GM06990 (cell line): ENCODE results near the gene SNAP25.

Experiments
- DNase-seq: peaks from one replicate; pipeline ENCODE4 v3.0.0-alpha.2; 2011; ENCODE audit not compliant: insufficient read length; ENCODE audit errors: extremely low read depth
- H3K27me3 ChIP-seq: replicated peaks from 2 replicates; pipeline ENCODE4 v1.6.0; 2011; ENCODE audit warnings: low read length; ENCODE audit not compliant: control insufficient read depth, insufficient read depth
- H3K36me3 ChIP-seq: 2 replicates; pipeline ENCODE4 v1.5.1; 2011; ENCODE audit warnings: low read length; ENCODE audit not compliant: control insufficient read depth, insufficient read depth
- H3K4me3 ChIP-seq: replicated peaks from 2 replicates; pipeline ENCODE4 v1.5.1; 2011; ENCODE audit warnings: low read depth, mild to moderate bottlenecking, control low read depth, low read length
- TF ChIP-seq, protein P1 (sequence below): IDR thresholded peaks from 2 replicates; pipeline ENCODE4 v1.5.1; 2011; ENCODE audit warnings: low read length, control low read depth, mild to moderate bottlenecking, inconsistent platforms; ENCODE audit not compliant: insufficient read depth, poor library complexity, severe bottlenecking

SNAP25 gene

DNA sequence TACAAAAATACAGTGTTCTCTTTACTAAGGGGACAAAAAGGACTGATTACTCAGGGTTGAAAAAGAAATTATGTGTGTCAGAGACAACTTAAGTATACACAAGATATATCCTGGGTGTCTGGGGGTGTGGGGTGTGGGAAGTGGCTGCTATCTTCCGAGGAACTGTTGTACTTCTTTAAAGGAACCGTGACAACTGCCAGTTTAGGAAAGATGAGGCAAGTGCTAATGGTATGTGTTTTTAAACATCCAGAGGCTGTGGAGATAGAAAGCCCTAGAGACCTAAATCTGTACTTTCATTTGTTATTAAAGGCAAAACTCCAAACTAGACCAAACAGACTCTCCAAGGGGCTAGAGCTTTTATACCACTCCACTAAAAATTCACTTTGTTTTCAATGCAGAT lies 95.6 kb downstream of the SNAP25 start:
- H3K27me3 ChIP-seq, result no peaks in the 10 kb centered on the region
- TF ChIP-seq, protein P1, sequence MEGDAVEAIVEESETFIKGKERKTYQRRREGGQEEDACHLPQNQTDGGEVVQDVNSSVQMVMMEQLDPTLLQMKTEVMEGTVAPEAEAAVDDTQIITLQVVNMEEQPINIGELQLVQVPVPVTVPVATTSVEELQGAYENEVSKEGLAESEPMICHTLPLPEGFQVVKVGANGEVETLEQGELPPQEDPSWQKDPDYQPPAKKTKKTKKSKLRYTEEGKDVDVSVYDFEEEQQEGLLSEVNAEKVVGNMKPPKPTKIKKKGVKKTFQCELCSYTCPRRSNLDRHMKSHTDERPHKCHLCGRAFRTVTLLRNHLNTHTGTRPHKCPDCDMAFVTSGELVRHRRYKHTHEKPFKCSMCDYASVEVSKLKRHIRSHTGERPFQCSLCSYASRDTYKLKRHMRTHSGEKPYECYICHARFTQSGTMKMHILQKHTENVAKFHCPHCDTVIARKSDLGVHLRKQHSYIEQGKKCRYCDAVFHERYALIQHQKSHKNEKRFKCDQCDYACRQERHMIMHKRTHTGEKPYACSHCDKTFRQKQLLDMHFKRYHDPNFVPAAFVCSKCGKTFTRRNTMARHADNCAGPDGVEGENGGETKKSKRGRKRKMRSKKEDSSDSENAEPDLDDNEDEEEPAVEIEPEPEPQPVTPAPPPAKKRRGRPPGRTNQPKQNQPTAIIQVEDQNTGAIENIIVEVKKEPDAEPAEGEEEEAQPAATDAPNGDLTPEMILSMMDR, result no peak
- H3K36me3 ChIP-seq, result no peaks in the 10 kb centered on the region
- H3K4me3 ChIP-seq, result no peak overlapping the region
- no peak for DNase-seq

DNA sequence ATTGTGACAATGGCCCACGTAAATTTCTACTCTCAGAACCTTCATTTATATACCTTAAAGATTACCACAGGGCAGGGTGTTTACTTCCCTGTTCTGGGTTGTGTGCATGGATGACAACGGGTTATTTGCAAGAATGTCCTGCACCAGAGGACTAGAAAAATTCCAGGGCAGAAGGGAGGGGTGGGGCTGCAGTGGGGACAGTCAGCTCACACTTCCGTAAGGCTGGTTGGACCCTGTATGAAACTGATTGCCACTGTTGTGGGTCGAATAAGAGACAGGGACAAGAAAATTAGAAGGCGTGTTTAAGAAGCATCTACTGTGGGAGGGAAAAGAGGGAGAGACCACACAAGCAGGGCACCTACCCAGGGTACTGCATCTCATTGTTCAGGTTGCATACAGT lies 96.5 kb downstream of the SNAP25 start:
- no peaks in the 10 kb centered on the region for H3K36me3 ChIP-seq
- TF ChIP-seq, protein P1, result no peak
- H3K27me3 ChIP-seq, result no peaks in the 10 kb centered on the region
- H3K4me3 ChIP-seq, result no peak overlapping the region
- no peak for DNase-seq

DNA sequence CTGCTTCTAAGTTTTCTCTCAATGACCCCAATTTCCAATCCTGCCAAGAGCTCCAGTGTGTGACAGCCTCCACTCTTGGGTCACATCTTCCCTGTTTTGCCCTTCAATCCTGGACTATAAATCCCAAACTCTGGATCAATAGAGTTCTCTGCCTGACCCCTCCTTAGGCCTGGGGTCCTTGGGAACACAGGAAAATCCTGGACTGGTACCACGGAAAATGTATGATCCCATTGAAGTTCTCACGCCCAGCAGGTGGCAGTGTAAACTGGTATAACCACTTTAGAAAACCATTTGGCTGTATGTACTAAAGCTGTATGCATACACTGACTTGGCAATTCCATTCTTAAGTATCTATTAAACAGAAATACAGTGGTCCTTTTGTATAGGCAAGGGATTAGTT lies 98.0 kb downstream of the SNAP25 start:
- Histone ChIP-seq H3K27me3 (no peaks in the 10 kb centered on the region), H3K4me3 (no peak overlapping the region), H3K36me3 (no peaks in the 10 kb centered on the region)
- DNase-seq, result no peak
- TF ChIP-seq, protein P1, result peak; percentile 37

DNA sequence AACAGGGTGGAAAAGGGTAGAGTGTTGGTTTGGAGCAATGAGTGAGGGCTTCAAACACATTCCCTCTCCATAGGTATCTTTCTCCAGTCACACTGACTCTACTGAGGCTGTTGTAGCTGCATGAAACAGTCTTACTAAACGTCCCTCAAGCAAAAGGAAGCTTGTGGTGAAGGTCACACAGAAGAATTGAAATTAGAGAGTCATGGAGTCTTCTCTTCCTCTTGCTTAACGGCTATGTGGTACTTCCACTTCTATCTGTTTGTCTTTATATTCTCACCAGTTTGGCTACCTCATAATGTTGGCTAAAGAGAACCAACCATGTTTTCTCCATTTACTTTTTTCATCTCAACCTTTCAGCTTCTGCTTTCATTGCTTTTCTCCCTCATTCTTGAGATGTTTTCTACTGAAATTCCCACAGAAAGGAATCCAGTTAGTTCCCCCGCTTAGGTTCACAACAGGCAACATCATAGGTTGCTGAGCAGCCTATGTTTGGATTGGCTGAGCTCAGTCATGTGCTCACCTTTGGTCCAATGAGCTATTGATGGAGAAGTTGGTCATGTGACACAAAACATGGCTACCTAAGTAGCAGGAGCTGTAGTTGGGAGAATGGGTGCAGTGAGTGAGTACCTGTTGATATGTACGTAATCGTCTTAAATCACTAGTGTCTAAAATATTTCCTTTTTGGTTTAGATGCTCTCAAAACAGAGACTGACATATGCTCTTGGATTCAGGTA lies 99.8 kb downstream of the SNAP25 start:
- TF ChIP-seq, protein P1, result no peak
- DNase-seq, result no peak

DNA sequence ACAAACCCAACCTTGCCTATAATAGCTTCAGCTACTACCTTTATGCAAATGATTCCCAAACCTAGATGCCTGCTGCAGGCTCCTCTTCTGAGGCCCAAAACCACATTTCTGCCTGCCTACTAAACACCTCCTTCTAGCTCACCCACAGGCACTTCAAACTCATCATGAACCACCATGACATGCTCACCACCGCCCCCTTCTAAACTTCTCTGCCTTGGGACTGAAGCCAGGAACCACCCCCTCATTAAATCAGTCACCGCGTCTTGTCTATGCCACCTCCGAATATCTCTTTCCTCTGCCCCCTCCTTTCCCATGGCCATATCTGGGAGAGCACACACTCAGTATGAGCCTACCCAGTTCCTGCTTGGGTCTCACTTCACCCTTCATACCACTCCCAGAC lies 101.2 kb downstream of the SNAP25 start:
- TF ChIP-seq, protein P1, result no peak
- Histone ChIP-seq H3K27me3 (no peaks in the 10 kb centered on the region), H3K36me3 (no peaks in the 10 kb centered on the region), H3K4me3 (no peak overlapping the region)
- DNase-seq, result no peak

More for the DNA sequence above, 99.8 kb downstream of the SNAP25 start:
- Histone ChIP-seq H3K27me3 (no peaks in the 10 kb centered on the region), H3K4me3 (no peak overlapping the region), H3K36me3 (no peaks in the 10 kb centered on the region)

DNA sequence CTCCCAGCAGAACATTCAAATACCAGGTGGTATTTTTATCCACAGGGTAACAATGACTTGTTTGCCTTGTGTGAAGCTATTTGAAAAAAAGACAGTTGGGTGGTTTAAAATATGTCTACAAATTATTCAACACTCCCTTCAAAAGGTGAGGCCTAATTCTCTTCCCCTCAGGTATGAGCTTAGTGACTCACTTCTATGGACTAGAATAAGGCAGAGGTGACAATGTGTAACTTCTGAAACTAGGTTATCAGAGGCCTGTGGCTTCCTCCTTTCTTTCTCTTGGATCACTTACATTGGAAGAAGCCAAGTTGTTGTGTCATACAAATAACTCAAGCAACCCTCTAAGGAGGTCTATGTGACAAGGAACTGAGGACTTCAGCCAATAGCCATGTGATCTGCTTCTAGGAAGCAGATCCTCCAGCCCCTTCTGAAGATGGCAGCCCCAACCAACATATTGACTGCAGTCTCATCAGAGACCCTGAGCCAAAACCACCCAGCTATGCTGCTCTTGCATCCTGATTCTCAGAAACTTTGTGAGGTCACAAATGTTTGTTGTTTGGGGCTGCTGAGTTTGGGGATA lies 102.6 kb downstream of the SNAP25 start:
- Histone ChIP-seq H3K4me3 (no peak overlapping the region), H3K27me3 (no peaks in the 10 kb centered on the region), H3K36me3 (no peaks in the 10 kb centered on the region)
- TF ChIP-seq, protein P1, result no peak
- no peak for DNase-seq
